OCI-LY3 (cell line): ENCODE results near the gene GPR85.

Experiments used
- CTCF ChIP-seq: fragments of 200-600, 300-600 bp; sonication (generic); IDR thresholded peaks from 2 replicates; pipeline ENCODE4 v1.5.1; 2014; ENCODE audit warnings: antibody characterized with exemption, low read length, low read depth
- EZH2phosphoT487 ChIP-seq: fragments of 200-600 bp; shearing (Covaris generic); IDR thresholded peaks from 2 replicates; pipeline ENCODE4 v1.6.1; 2018; ENCODE audit warnings: antibody characterized with exemption, mixed run types, low read depth

GRCh38 chr7:113033959-113034358, 52.7 kb downstream of the GPR85 start:
- TF ChIP-seq CTCF (no peak), EZH2phosphoT487 (no peak)
